Natural killer cell (primary cell): ENCODE results near the gene RPRD1B. TPM values are rescaled to one million over a fixed set of nuclear protein-coding genes. Genes with fewer than 3 reads are reported as not detected.

Source experiments
- ATAC-seq, 3 donors: fragments of 150-1000 bp in 2 of 3; fragments of 200-7000 bp in 1 of 3; cut with Tn5 transposase; 1 replicate in 1 of 3; 2 replicates in 2 of 3; pipeline ENCODE4 v1.10.0; 2021; ENCODE audit warnings: mild to moderate bottlenecking in 2 of 3, moderate library complexity in 2 of 3
- DNase-seq, 2 donors: peaks; one replicate each; pipeline versions ENCODE4 v3.0.0 to v3.0.0-alpha.2; 2013 to 2021; ENCODE audit warnings: mixed read lengths in 1 of 2
- H3K27ac ChIP-seq: one replicate; pipeline ENCODE4 v1.5.1; 2013; ENCODE audit warnings: mild to moderate bottlenecking, low read length
- H3K27me3 ChIP-seq: one replicate; pipeline ENCODE4 v1.6.1; 2013; ENCODE audit warnings: low read length; ENCODE audit not compliant: control insufficient read depth, insufficient read depth
- H3K36me3 ChIP-seq: one replicate; pipeline ENCODE4 v1.6.1; 2013; ENCODE audit warnings: low read length; ENCODE audit not compliant: control insufficient read depth, insufficient read depth
- H3K4me1 ChIP-seq: one replicate; pipeline ENCODE4 v1.6.1; 2013; ENCODE audit warnings: low read length; ENCODE audit not compliant: control insufficient read depth, insufficient read depth
- H3K4me3 ChIP-seq: one replicate; pipeline ENCODE4 v1.5.1; 2013; ENCODE audit warnings: low read length
- H3K9me3 ChIP-seq: one replicate; pipeline ENCODE4 v1.6.1; 2013; ENCODE audit warnings: low read length; ENCODE audit not compliant: control insufficient read depth, insufficient read depth
- H3K27ac Mint-ChIP-seq, 2 donors: one replicate each; pipeline ENCODE4 v1.8.0; 2022; ENCODE audit warnings: mild to moderate bottlenecking in 2 of 2, mixed read lengths in 2 of 2, moderate library complexity in 1 of 2
- H3K27me3 Mint-ChIP-seq, 2 donors: one replicate each; pipeline ENCODE4 v1.8.0; 2022; ENCODE audit warnings: low read depth in 2 of 2, mixed read lengths in 2 of 2
- H3K36me3 Mint-ChIP-seq: one replicate; pipeline ENCODE4 v1.8.0; 2022; ENCODE audit warnings: mixed read lengths
- H3K4me1 Mint-ChIP-seq, 2 donors: one replicate each; pipeline ENCODE4 v1.8.0; 2022; ENCODE audit warnings: mixed read lengths in 2 of 2
- H3K4me3 Mint-ChIP-seq: one replicate; pipeline ENCODE4 v1.8.0; 2022; ENCODE audit warnings: mild to moderate bottlenecking, moderate library complexity, mixed read lengths
- H3K9me3 Mint-ChIP-seq, 2 donors: one replicate each; pipeline ENCODE4 v1.8.0; 2022; ENCODE audit warnings: mixed read lengths in 2 of 2
- CTCF ChIP-seq: fragments of 200-600 bp; IDR thresholded peaks from one replicate; pipeline ENCODE4 v1.8.0; 2022; ENCODE audit warnings: antibody characterized with exemption
- WGBS: methylation state at CpG from one replicate; pipeline ENCODE4 v1.1.7; 2013; ENCODE audit warnings: missing lambda C conversion rate; ENCODE audit not compliant: insufficient coverage; 5-methylcytosine and 5-hydroxymethylcytosine counted together
- intact Hi-C: fragments of 100-400 bp; cut with micrococcal nuclease; formaldehyde crosslinking; loops from one replicate; pipeline ENCODE4 v1.14.2; 2022
- total RNA-seq, 4 donors: library from RNA; stranded (reverse); fragments of 120-200 nt in 1 of 4; gene quantifications; one replicate each; pipeline versions ENCODE4 v1.2.3 to v1.2.4, GENCODE V29; 2013 to 2022

Gene RPRD1B
- total RNA-seq, 3 donors from 2014 or later (not counting 1 experiment from before 2014, with no cell fraction given) = 75.8 to 87.3 (median 77.6) TPM

GRCh38 chr20:38092260-38092857 lies 58.8 kb downstream of the RPRD1B start:
- TF ChIP-seq CTCF = no peak
- Histone ChIP-seq H3K4me3 (no peak overlapping the region), H3K9me3 (no peaks in the 10 kb centered on the region), H3K27ac (peak overlapping the region; percentile 86), H3K27me3 (no peaks in the 10 kb centered on the region), H3K36me3 (peaks cover 20% of the 10 kb centered on the region), H3K4me1 (peaks cover 38% of the 10 kb centered on the region)
- intact Hi-C loops = no loop called here
- DNase-seq (no peak), ATAC-seq (peak in 2 of 3 donors; percentile 7 to 14)
- Mint-ChIP-seq H3K4me3 (peak overlapping the region; percentile 81), H3K27ac (peak overlapping the region; percentile 97 to 98), H3K4me1 (peaks cover 48 to 51% of the 10 kb centered on the region in 2 donors), H3K27me3 (no peaks in the 10 kb centered on the region), H3K9me3 (no peaks in the 10 kb centered on the region), H3K36me3 (no peaks in the 10 kb centered on the region)
- WGBS = 77% methylated on average over 11 of the region's 12 CpGs

DNA sequence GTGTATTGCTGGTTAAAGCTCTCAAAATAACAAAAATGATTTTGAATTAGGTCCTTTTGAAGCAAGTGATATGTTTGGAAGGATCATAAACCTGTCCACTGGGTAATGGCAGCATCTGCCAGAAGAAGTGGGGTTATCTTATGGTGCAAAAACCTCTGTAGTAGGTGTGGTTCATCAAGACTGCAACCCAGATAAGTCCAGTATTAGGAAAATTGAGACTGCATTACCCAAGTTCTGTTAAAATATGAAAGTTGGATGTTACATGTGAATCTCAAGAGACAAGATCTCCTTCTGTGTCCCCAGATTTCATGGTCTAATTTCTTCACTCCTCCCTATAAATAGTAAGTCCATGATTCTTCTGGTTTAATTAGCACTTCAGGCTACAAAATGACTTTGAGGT lies 59.4 kb downstream of the RPRD1B start:
- H3K9me3 ChIP-seq = no peaks in the 10 kb centered on the region
- H3K36me3 Mint-ChIP-seq = no peaks in the 10 kb centered on the region
- H3K27ac ChIP-seq = peak overlapping the region; percentile 86
- H3K9me3 Mint-ChIP-seq = no peaks in the 10 kb centered on the region
- peaks cover 16% of the 10 kb centered on the region for H3K36me3 ChIP-seq
- H3K27ac Mint-ChIP-seq = peak overlapping the region; percentile 97 to 98
- H3K4me1 ChIP-seq = peaks cover 38% of the 10 kb centered on the region
- intact Hi-C loops = no loop called here
- H3K4me3 ChIP-seq = no peak overlapping the region
- peaks cover 48 to 51% of the 10 kb centered on the region in 2 donors for H3K4me1 Mint-ChIP-seq
- H3K4me3 Mint-ChIP-seq = peak overlapping the region; percentile 81
- no peaks in the 10 kb centered on the region for H3K27me3 ChIP-seq
- no peaks in the 10 kb centered on the region for H3K27me3 Mint-ChIP-seq
- no peak for TF ChIP-seq CTCF
- ATAC-seq = no peak
- no peak for DNase-seq

DNA sequence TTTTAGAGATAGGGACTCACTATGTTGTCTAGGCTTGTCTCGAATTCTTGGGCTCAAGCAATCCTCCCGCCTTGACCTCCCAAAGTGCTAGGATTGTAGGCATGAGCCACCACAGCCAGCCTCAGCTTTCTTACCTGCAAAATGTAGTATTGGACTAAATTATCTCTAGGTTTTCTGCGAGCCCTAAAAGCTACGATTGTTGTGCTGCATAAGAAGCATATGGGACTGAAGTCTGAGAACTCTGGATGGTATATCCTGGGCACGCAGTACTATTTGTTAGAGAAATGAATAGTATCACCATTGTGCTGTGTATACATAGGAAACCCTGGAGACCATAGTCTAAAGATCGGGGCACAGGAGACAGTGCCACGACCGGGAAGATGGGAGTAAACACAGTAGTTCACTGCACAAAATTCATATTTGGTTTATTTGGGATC lies 60.1 kb downstream of the RPRD1B start:
- WGBS = 96% methylated on average over 8 of the region's 8 CpGs
- peak overlapping the region; percentile 86 for H3K27ac ChIP-seq
- TF ChIP-seq CTCF = no peak
- H3K36me3 ChIP-seq = peaks cover 9% of the 10 kb centered on the region
- H3K36me3 Mint-ChIP-seq = no peaks in the 10 kb centered on the region
- intact Hi-C loops = no loop called here
- H3K9me3 ChIP-seq = no peaks in the 10 kb centered on the region
- H3K4me1 ChIP-seq = peaks cover 38% of the 10 kb centered on the region
- peaks cover 44 to 48% of the 10 kb centered on the region in 2 donors for H3K4me1 Mint-ChIP-seq
- no peak overlapping the region for H3K4me3 ChIP-seq
- H3K9me3 Mint-ChIP-seq = no peaks in the 10 kb centered on the region
- no peak for ATAC-seq
- no peak for DNase-seq
- H3K27me3 ChIP-seq = no peaks in the 10 kb centered on the region
- peak overlapping the region; percentile 97 to 98 for H3K27ac Mint-ChIP-seq
- H3K27me3 Mint-ChIP-seq = no peaks in the 10 kb centered on the region
- H3K4me3 Mint-ChIP-seq = peak overlapping the region; percentile 81
